ENCODE results near the gene SLMAP.
A peak's percentile ranks its signal among the peaks of the same experiment; 100 is the strongest.

Gene SLMAP

DNA sequence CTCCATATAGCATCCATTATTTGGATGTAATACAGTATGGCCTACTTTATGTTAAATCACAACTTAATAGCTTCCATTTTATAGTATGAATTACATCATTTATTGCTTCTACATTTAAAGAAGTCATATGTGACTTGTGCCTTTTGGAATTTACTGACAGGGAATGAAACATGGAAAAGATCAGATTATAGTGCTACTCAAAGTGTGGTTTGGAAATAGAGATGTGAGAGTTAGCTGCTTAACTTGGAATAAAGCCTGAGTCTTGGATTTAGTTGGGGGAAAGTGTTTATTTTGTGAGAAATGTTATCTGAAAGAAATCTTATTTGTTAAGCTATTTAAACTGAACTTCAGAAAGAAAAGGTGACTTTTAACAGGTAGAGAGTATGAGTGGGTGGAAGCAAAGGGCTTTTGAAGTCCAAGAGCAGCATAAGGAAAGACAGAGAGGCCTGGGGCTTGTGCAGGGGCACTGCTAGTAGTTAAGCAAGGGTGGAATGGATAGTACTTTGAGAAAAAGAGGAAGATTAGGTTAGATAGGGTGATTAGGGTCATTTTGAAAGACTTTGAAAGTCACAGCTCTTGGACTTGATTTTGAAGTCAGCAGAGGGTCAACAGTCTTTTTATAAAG lies 60.5 kb downstream of the SLMAP start:
- H3K9me3 Mint-ChIP-seq = no peaks in the 10 kb centered on the region
- no peaks in the 10 kb centered on the region for H3K36me3 Mint-ChIP-seq (ENCODE audit: low read depth)
- H3K27ac Mint-ChIP-seq = no peak overlapping the region
- H3K4me3 Mint-ChIP-seq = no peak overlapping the region
- peaks cover 20% of the 10 kb centered on the region for H3K4me1 Mint-ChIP-seq (ENCODE audit: low read depth)
- DNase-seq (ENCODE audit: low spot score) = no peak
- H3K27me3 Mint-ChIP-seq (ENCODE audit: low read depth) = no peaks in the 10 kb centered on the region

DNA sequence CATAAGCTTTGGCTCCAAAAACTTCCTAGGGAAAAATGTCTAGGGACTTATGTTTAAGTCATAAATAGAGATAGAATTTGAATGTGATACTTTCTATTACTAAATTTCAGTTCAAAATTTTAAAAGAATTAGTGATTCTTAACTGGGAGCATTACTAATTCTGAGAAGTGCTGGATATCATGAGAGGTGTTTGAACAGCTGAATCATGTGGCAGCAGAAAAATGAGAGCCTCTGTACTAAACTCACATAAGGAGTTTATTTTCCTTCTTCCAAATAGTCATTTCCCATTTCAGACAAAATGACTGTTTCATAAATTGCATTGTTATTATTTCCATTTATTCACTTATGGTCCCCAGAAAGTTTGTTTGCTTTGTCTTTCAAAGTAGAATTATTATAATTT lies 62.7 kb downstream of the SLMAP start:
- no peak overlapping the region for H3K4me3 Mint-ChIP-seq
- H3K4me1 Mint-ChIP-seq (ENCODE audit: low read depth) = peaks cover 20% of the 10 kb centered on the region
- H3K27me3 Mint-ChIP-seq (ENCODE audit: low read depth) = no peaks in the 10 kb centered on the region
- H3K36me3 Mint-ChIP-seq (ENCODE audit: low read depth) = no peaks in the 10 kb centered on the region
- no peaks in the 10 kb centered on the region for H3K9me3 Mint-ChIP-seq
- DNase-seq (ENCODE audit: low spot score) = no peak
- H3K27ac Mint-ChIP-seq = no peak overlapping the region

- Mint-ChIP-seq H3K4me3 (no peak overlapping the region), H3K27me3 (ENCODE audit: low read depth) (no peaks in the 10 kb centered on the region), H3K9me3 (no peaks in the 10 kb centered on the region), H3K36me3 (ENCODE audit: low read depth) (no peaks in the 10 kb centered on the region), H3K4me1 (ENCODE audit: low read depth) (peaks cover 13% of the 10 kb centered on the region), H3K27ac (no peak overlapping the region)
- no peak for DNase-seq (ENCODE audit: low spot score)
These were observed 64.4 kb downstream of the SLMAP start for GRCh38 chr3:57820479-57820878.

DNA sequence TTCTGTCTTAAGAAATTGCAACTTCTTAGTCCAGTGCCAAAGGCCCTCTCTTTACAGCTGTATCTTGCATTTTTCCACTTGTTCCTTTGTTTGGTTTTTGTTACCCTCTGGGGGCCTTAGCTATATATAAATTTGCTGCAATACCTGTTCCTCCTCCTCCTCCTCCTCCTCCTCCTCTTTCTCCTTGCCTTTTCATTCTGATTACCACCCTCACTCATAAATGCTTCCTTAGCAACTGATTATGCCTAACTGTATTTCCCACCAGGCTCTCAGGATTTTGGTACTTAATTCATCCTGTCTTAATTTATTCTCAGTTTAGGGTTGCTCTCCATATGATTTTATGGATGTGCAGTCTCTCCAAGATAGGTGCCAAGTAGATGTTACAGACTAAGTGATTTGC lies 65.7 kb downstream of the SLMAP start:
- Mint-ChIP-seq H3K36me3 (ENCODE audit: low read depth) (no peaks in the 10 kb centered on the region), H3K4me1 (ENCODE audit: low read depth) (peaks cover 14% of the 10 kb centered on the region), H3K27me3 (ENCODE audit: low read depth) (no peaks in the 10 kb centered on the region), H3K27ac (no peak overlapping the region), H3K9me3 (no peaks in the 10 kb centered on the region), H3K4me3 (no peak overlapping the region)
- no peak for DNase-seq (ENCODE audit: low spot score)

DNA sequence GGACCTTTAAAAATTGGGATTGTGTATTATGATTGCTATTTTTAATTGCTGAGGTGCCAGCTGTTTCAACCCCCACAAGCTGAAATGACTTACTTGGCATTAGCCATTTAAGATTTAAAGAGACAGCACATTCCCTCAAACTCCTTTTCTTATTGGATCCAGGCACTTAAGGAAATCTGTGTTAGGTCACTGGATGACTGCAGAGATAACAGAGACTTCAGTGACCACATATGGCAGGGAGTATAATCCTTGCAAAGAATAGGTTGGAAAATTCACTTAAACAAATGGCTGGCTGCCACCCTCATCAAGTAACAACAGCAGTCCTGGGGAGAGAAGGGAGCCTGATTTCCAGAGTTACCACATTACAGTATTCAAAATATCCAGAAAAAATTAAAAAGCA lies 66.6 kb downstream of the SLMAP start:
- Mint-ChIP-seq H3K27ac (no peak overlapping the region), H3K4me1 (ENCODE audit: low read depth) (peaks cover 11% of the 10 kb centered on the region), H3K27me3 (ENCODE audit: low read depth) (no peaks in the 10 kb centered on the region), H3K4me3 (no peak overlapping the region), H3K36me3 (ENCODE audit: low read depth) (no peaks in the 10 kb centered on the region), H3K9me3 (no peaks in the 10 kb centered on the region)
- no peak for DNase-seq (ENCODE audit: low spot score)

DNA sequence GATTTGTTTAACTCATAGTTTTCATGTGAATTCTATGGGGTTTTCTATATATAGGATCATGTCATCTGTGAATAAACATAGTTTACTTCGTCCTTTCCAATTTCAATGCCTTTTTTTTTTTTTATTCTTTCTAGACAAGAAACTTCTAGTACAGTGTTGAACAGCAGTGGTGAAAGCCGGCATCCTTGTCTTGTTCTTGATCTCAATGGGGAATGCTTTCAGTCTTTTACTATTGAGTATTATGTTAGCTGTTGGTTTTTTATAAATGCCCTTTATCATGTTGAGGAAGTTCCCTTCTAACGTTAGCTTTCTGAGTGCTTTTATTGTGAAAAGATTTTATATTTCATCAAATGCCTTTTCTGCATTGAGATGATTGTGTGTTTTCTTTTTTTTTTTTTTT lies 69.0 kb downstream of the SLMAP start:
- Mint-ChIP-seq H3K9me3 (no peaks in the 10 kb centered on the region), H3K4me3 (no peak overlapping the region), H3K36me3 (ENCODE audit: low read depth) (no peaks in the 10 kb centered on the region), H3K27ac (no peak overlapping the region), H3K27me3 (ENCODE audit: low read depth) (no peaks in the 10 kb centered on the region), H3K4me1 (ENCODE audit: low read depth) (peaks cover 5% of the 10 kb centered on the region)
- no peak for DNase-seq (ENCODE audit: low spot score)

GRCh38 chr3:57826245-57826951 lies 70.3 kb downstream of the SLMAP start:
- DNase-seq (ENCODE audit: low spot score) = no peak
- peak overlapping the region; percentile 24 for H3K27ac Mint-ChIP-seq
- H3K4me1 Mint-ChIP-seq (ENCODE audit: low read depth) = peaks cover 5% of the 10 kb centered on the region
- H3K36me3 Mint-ChIP-seq (ENCODE audit: low read depth) = peaks cover 2% of the 10 kb centered on the region
- no peak overlapping the region for H3K4me3 Mint-ChIP-seq
- H3K27me3 Mint-ChIP-seq (ENCODE audit: low read depth) = no peaks in the 10 kb centered on the region
- no peaks in the 10 kb centered on the region for H3K9me3 Mint-ChIP-seq

- Mint-ChIP-seq H3K9me3 (no peaks in the 10 kb centered on the region), H3K27ac (no peak overlapping the region)
These were observed 71.0 kb downstream of the SLMAP start for GRCh38 chr3:57826952-57827723.

DNA sequence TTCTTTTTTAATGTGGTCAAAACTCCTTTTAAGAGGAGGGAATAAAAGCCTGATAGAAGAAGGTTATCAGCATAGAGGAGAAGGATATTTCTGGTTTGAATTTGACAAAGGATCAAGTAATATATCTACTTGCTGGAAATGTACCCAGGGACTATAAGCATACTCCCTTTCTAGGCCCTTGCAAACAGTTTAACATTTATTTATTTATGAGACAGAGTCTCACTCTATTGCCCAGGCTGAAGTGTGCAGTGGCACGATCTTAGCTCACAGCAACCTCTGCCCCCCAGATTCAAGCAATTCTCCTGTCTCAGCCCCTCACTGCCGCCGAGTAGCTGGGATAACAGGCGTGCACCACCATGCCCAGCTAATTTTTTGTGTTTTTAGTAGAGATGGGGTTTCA lies 71.6 kb downstream of the SLMAP start:
- H3K4me1 Mint-ChIP-seq (ENCODE audit: low read depth) = peaks cover 5% of the 10 kb centered on the region
- DNase-seq (ENCODE audit: low spot score) = no peak
- H3K9me3 Mint-ChIP-seq = no peaks in the 10 kb centered on the region
- H3K27ac Mint-ChIP-seq = no peak overlapping the region
- no peak overlapping the region for H3K4me3 Mint-ChIP-seq
- H3K36me3 Mint-ChIP-seq (ENCODE audit: low read depth) = peaks cover 3% of the 10 kb centered on the region
- no peaks in the 10 kb centered on the region for H3K27me3 Mint-ChIP-seq (ENCODE audit: low read depth)

More at GRCh38 chr3:57826952-57827723, 71.0 kb downstream of the SLMAP start:
- Mint-ChIP-seq H3K36me3 (ENCODE audit: low read depth) (peaks cover 2% of the 10 kb centered on the region), H3K4me3 (no peak overlapping the region), H3K4me1 (ENCODE audit: low read depth) (peaks cover 5% of the 10 kb centered on the region), H3K27me3 (ENCODE audit: low read depth) (no peaks in the 10 kb centered on the region)
- DNase-seq (ENCODE audit: low spot score) = no peak

DNA sequence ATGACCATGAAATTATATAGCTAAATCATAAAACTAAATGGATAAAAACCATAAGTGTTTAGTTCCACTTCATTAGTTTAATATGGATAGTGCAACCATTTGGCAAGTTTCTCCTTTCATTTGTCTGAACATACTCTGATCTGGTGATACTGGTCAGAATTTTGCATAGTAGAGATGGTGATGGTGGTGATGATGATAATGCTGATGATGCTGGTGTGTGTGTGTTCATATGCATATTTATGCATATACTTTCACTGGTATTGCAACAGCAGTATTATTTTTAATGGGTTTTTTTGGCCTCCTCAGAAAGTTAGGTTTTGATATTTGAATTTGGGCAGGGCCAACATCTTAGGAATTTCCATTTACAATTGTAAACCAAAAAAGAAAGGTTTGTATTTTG lies 76.4 kb downstream of the SLMAP start:
- H3K27me3 Mint-ChIP-seq (ENCODE audit: low read depth) = no peaks in the 10 kb centered on the region
- H3K9me3 Mint-ChIP-seq = no peaks in the 10 kb centered on the region
- DNase-seq (ENCODE audit: low spot score) = no peak
- H3K4me3 Mint-ChIP-seq = no peak overlapping the region
- H3K27ac Mint-ChIP-seq = no peak overlapping the region
- no peaks in the 10 kb centered on the region for H3K4me1 Mint-ChIP-seq (ENCODE audit: low read depth)
- H3K36me3 Mint-ChIP-seq (ENCODE audit: low read depth) = peaks cover 3% of the 10 kb centered on the region

- no peak for DNase-seq (ENCODE audit: low spot score)
- H3K27me3 Mint-ChIP-seq (ENCODE audit: low read depth) = no peaks in the 10 kb centered on the region
- peaks cover 3% of the 10 kb centered on the region for H3K36me3 Mint-ChIP-seq (ENCODE audit: low read depth)
- H3K4me3 Mint-ChIP-seq = no peak overlapping the region
- no peaks in the 10 kb centered on the region for H3K4me1 Mint-ChIP-seq (ENCODE audit: low read depth)
- H3K27ac Mint-ChIP-seq = no peak overlapping the region
- no peaks in the 10 kb centered on the region for H3K9me3 Mint-ChIP-seq
These were observed 76.8 kb downstream of the SLMAP start for GRCh38 chr3:57832900-57833313.

GRCh38 chr3:57833763-57834162 lies 77.7 kb downstream of the SLMAP start:
- H3K4me3 Mint-ChIP-seq = no peak overlapping the region
- H3K36me3 Mint-ChIP-seq (ENCODE audit: low read depth) = peaks cover 3% of the 10 kb centered on the region
- no peaks in the 10 kb centered on the region for H3K9me3 Mint-ChIP-seq
- H3K4me1 Mint-ChIP-seq (ENCODE audit: low read depth) = no peaks in the 10 kb centered on the region
- H3K27me3 Mint-ChIP-seq (ENCODE audit: low read depth) = no peaks in the 10 kb centered on the region
- H3K27ac Mint-ChIP-seq = no peak overlapping the region
- no peak for DNase-seq (ENCODE audit: low spot score)

DNA sequence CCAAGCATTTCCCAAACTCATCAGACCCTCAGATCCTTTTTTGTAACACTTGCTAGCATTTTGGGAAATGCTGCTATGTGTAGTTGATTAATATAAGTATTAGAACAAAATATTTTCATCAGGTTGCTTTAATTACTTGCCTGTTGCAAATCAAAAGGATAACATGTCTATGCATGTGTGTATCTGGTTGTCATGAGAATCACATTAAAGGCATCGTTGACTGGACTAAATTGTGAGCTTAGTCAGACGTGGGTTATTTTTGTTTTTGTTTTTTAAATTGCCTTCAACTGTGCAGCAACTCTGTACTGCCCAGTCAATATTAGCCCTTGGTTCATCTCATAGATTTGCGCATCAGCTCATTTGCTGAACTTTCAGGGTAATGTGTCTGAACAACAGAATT lies 81.6 kb downstream of the SLMAP start:
- Mint-ChIP-seq H3K36me3 (ENCODE audit: low read depth) (no peaks in the 10 kb centered on the region), H3K4me1 (ENCODE audit: low read depth) (peaks cover 6% of the 10 kb centered on the region), H3K27ac (no peak overlapping the region), H3K27me3 (ENCODE audit: low read depth) (no peaks in the 10 kb centered on the region), H3K4me3 (no peak overlapping the region), H3K9me3 (no peaks in the 10 kb centered on the region)
- DNase-seq (ENCODE audit: low spot score) = no peak

DNA sequence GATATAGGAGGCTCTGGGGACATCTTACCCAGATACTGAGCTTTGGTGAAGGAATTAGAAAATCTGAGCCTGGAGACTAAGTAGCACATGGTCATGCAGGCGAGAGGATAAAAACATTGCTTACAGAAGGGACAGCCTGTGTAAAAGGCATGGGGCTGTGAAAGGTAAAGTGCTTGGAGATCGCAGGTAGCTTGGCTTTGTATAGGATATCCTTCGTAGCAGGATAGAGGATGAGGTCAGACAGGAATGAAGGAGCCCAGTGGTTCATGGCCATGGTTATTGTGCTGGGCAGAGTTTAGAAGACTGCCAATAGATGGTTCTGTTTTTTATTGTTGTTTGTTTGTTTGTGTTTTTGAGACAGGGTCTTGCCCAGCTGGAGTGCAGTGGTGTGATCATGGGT lies 82.5 kb downstream of the SLMAP start:
- Mint-ChIP-seq H3K27me3 (ENCODE audit: low read depth) (no peaks in the 10 kb centered on the region), H3K4me3 (no peak overlapping the region), H3K9me3 (no peaks in the 10 kb centered on the region), H3K27ac (no peak overlapping the region), H3K36me3 (ENCODE audit: low read depth) (no peaks in the 10 kb centered on the region), H3K4me1 (ENCODE audit: low read depth) (peaks cover 6% of the 10 kb centered on the region)
- DNase-seq (ENCODE audit: low spot score) = no peak
